Neural progenitor cell (in vitro differentiated cells): ENCODE data around the gene ZNF544. TPM values are rescaled to one million over a fixed set of nuclear protein-coding genes. Genes with fewer than 3 reads are reported as not detected.
"Not testable (repeated sequence)": the region's sequence is repeated elsewhere in the genome, so short reads cannot be mapped to it uniquely, and the experiment has no call there.

Experiments
- DNase-seq: peaks from one replicate; pipeline ENCODE4 v3.0.0-alpha.2; 2016; ENCODE audit warnings: low spot score
- H2AFZ ChIP-seq: fragments of 200-600 bp; sonication (generic); replicated peaks from 2 replicates; pipeline ENCODE4 v1.6.1; 2016; ENCODE audit warnings: antibody characterized with exemption
- H3F3A ChIP-seq: fragments of 200-600 bp; sonication (generic); 2 replicates; pipeline ENCODE4 v1.6.1; 2016; ENCODE audit warnings: antibody characterized with exemption, low read depth
- H3K27ac ChIP-seq: fragments of 200-600 bp; sonication (generic); 2 replicates; pipeline ENCODE4 v1.5.1; 2016; ENCODE audit warnings: mild to moderate bottlenecking
- H3K27me3 ChIP-seq: fragments of 200-600 bp; sonication (generic); 2 replicates; pipeline ENCODE4 v1.6.1; 2016; ENCODE audit warnings: mild to moderate bottlenecking, moderate library complexity
- H3K36me3 ChIP-seq: fragments of 200-600 bp; sonication (generic); 2 replicates; pipeline ENCODE4 v1.5.1; 2016
- H3K4me1 ChIP-seq: fragments of 200-600 bp; sonication (generic); 2 replicates; pipeline ENCODE4 v1.6.1; 2016; ENCODE audit warnings: mixed run types
- H3K4me2 ChIP-seq: fragments of 200-600 bp; sonication (generic); 2 replicates; pipeline ENCODE4 v1.6.1; 2016
- H3K4me3 ChIP-seq: fragments of 200-600 bp; sonication (generic); 2 replicates; pipeline ENCODE4 v1.5.1; 2016
- H3K79me2 ChIP-seq: fragments of 200-600 bp; sonication (generic); 2 replicates; pipeline ENCODE4 v1.6.1; 2016; ENCODE audit warnings: low read depth
- H3K9ac ChIP-seq: fragments of 200-600 bp; sonication (generic); 2 replicates; pipeline ENCODE4 v1.6.1; 2016
- H3K9me3 ChIP-seq: fragments of 200-600 bp; sonication (generic); 2 replicates; pipeline ENCODE4 v1.5.1; 2016; ENCODE audit warnings: low read depth
- H4K20me1 ChIP-seq: fragments of 200-600 bp; sonication (generic); 2 replicates; pipeline ENCODE4 v1.6.1; 2016; ENCODE audit warnings: low read depth
- H3K27ac Mint-ChIP-seq: 3 replicates; pipeline ENCODE4 v1.8.0; 2021; ENCODE audit warnings: mixed read lengths
- H3K27me3 Mint-ChIP-seq: 2 replicates; pipeline ENCODE4 v1.8.0; 2022; ENCODE audit warnings: low read depth, mild to moderate bottlenecking, inconsistent platforms, moderate library complexity, mixed read lengths; ENCODE audit not compliant: insufficient read depth
- H3K36me3 Mint-ChIP-seq: 3 replicates; pipeline ENCODE4 v1.8.0; 2021; ENCODE audit warnings: mixed read lengths
- H3K4me1 Mint-ChIP-seq: 3 replicates; pipeline ENCODE4 v1.8.0; 2021; ENCODE audit warnings: mixed read lengths
- H3K4me3 Mint-ChIP-seq: 3 replicates; pipeline ENCODE4 v1.8.0; 2021; ENCODE audit warnings: mild to moderate bottlenecking, moderate library complexity, mixed read lengths
- H3K9me3 Mint-ChIP-seq: 3 replicates; pipeline ENCODE4 v1.8.0; 2020; ENCODE audit warnings: mixed read lengths
- EZH2 ChIP-seq: fragments of 200-600 bp; sonication (generic); IDR thresholded peaks from 2 replicates; pipeline ENCODE4 v1.6.1; 2017; ENCODE audit warnings: antibody characterized with exemption, mild to moderate bottlenecking, moderate library complexity
- EZH2phosphoT487 ChIP-seq: fragments of 200-600 bp; sonication (generic); IDR thresholded peaks from 2 replicates; pipeline ENCODE4 v1.6.1; 2017; ENCODE audit warnings: antibody characterized with exemption
- total RNA-seq: library from RNA; depleted of rRNA; stranded (reverse); fragments of >200 nt; gene quantifications from 2 replicates; pipeline ENCODE4 v1.2.3, GENCODE V29; 2015; ENCODE audit warnings: low replicate concordance
- TF ChIP-seq, protein P1 (sequence below): fragments of 200-600 bp; sonication (generic); IDR thresholded peaks from 2 replicates; pipeline ENCODE4 v1.5.1; 2017; ENCODE audit warnings: antibody characterized with exemption, mild to moderate bottlenecking

Gene ZNF544
- total RNA-seq, 1 donor from 2014 or later = 86.0 TPM

DNA sequence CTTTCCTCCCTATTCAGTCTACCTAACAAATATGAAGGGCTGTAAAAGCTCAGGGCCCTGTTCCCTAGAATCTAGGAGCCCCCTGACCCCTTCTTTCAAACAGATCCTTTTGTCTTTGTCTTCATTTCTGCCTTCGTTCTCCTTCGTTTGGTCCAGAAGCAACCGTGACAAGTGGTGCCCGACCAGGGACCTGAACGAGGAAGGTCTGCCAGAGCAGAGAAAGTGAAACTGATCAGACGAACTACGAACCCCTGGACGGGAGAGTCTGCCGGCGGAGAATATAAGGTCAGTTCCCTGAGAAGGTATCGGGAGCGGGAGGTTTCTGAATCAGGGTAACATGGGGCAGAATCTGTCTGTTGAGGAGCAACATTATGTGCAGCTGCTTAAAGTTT lies 77.2 kb downstream of the ZNF544 start:
- H2AFZ ChIP-seq = no peak overlapping the region
- no peak for DNase-seq
- no peaks in the 10 kb centered on the region for H3K9me3 ChIP-seq
- H3K36me3 ChIP-seq = peaks cover 3% of the 10 kb centered on the region
- H3K4me1 ChIP-seq = peaks cover 8% of the 10 kb centered on the region
- H3K27ac ChIP-seq = no peak overlapping the region
- peaks cover 68% of the 10 kb centered on the region for H3K36me3 Mint-ChIP-seq
- H4K20me1 ChIP-seq = peaks cover 27% of the 10 kb centered on the region
- H3K9ac ChIP-seq = peak overlapping the region; percentile 52
- peak overlapping the region; percentile 98 for H3K4me3 Mint-ChIP-seq
- TF ChIP-seq EZH2 = no peak
- TF ChIP-seq EZH2phosphoT487 = no peak
- TF ChIP-seq, protein P1, sequence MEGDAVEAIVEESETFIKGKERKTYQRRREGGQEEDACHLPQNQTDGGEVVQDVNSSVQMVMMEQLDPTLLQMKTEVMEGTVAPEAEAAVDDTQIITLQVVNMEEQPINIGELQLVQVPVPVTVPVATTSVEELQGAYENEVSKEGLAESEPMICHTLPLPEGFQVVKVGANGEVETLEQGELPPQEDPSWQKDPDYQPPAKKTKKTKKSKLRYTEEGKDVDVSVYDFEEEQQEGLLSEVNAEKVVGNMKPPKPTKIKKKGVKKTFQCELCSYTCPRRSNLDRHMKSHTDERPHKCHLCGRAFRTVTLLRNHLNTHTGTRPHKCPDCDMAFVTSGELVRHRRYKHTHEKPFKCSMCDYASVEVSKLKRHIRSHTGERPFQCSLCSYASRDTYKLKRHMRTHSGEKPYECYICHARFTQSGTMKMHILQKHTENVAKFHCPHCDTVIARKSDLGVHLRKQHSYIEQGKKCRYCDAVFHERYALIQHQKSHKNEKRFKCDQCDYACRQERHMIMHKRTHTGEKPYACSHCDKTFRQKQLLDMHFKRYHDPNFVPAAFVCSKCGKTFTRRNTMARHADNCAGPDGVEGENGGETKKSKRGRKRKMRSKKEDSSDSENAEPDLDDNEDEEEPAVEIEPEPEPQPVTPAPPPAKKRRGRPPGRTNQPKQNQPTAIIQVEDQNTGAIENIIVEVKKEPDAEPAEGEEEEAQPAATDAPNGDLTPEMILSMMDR = no peak
- peaks cover 40% of the 10 kb centered on the region for H3F3A ChIP-seq
- H3K79me2 ChIP-seq = peaks cover 34% of the 10 kb centered on the region
- peaks cover 22% of the 10 kb centered on the region for H3K9me3 Mint-ChIP-seq
- H3K4me2 ChIP-seq = peak overlapping the region; percentile 80
- peak overlapping the region; percentile 93 for H3K4me3 ChIP-seq
- peaks cover 18% of the 10 kb centered on the region for H3K4me1 Mint-ChIP-seq
- peaks cover 5% of the 10 kb centered on the region for H3K27me3 Mint-ChIP-seq
- no peak overlapping the region for H3K27ac Mint-ChIP-seq
- H3K27me3 ChIP-seq = no peaks in the 10 kb centered on the region

DNA sequence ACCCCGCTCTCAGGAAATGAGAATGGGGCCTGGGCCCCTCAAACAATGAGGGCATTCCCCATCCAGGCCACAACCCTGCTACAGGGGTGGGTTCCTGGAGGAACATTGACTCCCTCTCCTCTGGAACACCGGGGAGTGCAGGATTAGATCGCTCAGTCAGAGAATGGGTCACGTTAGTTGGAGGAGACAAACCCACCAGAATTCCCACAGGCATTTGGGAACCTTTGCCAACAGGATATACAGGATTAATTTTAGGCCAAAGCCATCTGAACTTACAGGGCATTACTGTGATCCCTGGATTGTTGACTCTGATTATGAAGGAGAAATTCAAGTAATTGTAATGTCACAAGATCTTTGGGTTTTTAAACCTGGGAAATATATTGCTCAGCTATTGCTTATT lies 79.0 kb downstream of the ZNF544 start:
- H4K20me1 ChIP-seq = peaks cover 12% of the 10 kb centered on the region
- Mint-ChIP-seq H3K4me3 (peak overlapping the region; percentile 53), H3K36me3 (peaks cover 68% of the 10 kb centered on the region), H3K27me3 (peaks cover 5% of the 10 kb centered on the region), H3K4me1 (peaks cover 18% of the 10 kb centered on the region), H3K9me3 (peaks cover 12% of the 10 kb centered on the region), H3K27ac (no peak overlapping the region)
- peaks cover 27% of the 10 kb centered on the region for H3K79me2 ChIP-seq
- H3K4me3 ChIP-seq = no peak overlapping the region
- no peaks in the 10 kb centered on the region for H3K9me3 ChIP-seq
- no peaks in the 10 kb centered on the region for H3K27me3 ChIP-seq
- H3K4me1 ChIP-seq = peaks cover 8% of the 10 kb centered on the region
- peaks cover 5% of the 10 kb centered on the region for H3K36me3 ChIP-seq
- H3K9ac ChIP-seq = no peak overlapping the region
- DNase-seq = no peak
- H2AFZ ChIP-seq = no peak overlapping the region
- TF ChIP-seq EZH2 (no peak), EZH2phosphoT487 (no peak)
- TF ChIP-seq, protein P1 = no peak
- H3K27ac ChIP-seq = no peak overlapping the region
- H3K4me2 ChIP-seq = no peak overlapping the region
- peaks cover 29% of the 10 kb centered on the region for H3F3A ChIP-seq

DNA sequence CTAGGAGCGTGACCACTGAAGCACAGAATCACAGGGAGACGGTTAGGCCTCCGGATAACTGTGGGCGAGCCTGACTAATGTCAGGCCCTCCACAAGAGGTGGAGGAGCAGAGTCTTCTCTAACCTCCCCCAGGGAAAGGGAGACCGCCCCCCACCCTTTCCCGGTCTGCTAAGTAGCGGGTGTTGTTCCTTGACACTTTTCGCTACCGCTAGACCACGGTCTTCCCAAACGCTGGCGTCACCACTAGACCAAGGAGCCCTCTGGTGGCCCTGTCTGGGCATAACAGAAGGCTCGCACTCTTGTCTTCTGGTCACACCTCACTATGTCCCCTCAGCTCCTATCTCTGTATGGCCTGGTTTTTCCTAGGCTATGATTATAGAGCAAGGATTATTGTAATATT lies 82.0 kb downstream of the ZNF544 start:
- H3K9ac ChIP-seq, H3K9me3 ChIP-seq, H2AFZ ChIP-seq, H3K4me1 ChIP-seq, H3K4me3 ChIP-seq, H3K27ac ChIP-seq, H4K20me1 ChIP-seq, H3K27me3 Mint-ChIP-seq, H3K27me3 ChIP-seq, H3F3A ChIP-seq, H3K4me1 Mint-ChIP-seq, H3K27ac Mint-ChIP-seq, H3K4me3 Mint-ChIP-seq, H3K4me2 ChIP-seq: not testable (repeated sequence)
- Mint-ChIP-seq H3K36me3 (peaks cover 82% of the 10 kb centered on the region), H3K9me3 (peaks cover 14% of the 10 kb centered on the region)
- H3K79me2 ChIP-seq = peaks cover 23% of the 10 kb centered on the region
- TF ChIP-seq, protein P1 = peak; percentile 63
- H3K36me3 ChIP-seq = peaks cover 11% of the 10 kb centered on the region
- DNase-seq = peak; percentile 58
